Measurements from ENCODE around the gene FDX2.
"Not testable (repeated sequence)": the region's sequence is repeated elsewhere in the genome, so short reads cannot be mapped to it uniquely, and the experiment has no call there.

DNA sequence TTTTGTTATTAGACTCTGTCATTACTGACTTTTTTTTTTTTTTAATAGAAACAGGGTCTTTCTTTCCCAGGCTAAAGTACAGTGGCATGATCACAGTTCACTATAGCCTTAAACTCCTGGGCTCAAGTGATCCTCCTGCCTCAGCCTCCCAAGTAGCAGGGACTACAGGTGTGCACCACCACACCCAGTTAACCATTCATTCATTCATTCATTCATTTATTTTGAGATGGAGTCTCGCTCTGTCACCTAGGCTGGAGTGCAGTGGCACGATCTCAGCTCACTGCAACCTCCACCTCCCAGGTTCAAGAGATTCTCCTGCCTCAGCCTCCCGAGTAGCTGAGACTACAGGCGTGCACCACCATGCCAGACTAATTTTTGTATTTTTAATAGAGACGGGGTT lies 33.8 kb downstream of the FDX2 start:
- not testable (repeated sequence) for TF ChIP-seq EZH2 (IDR thresholded peaks at IDR 0.05; ENCODE audit: low read length, unreplicated experiment); EZH2phosphoT487 (IDR thresholded peaks at IDR 0.05; ENCODE audit: borderline replicate concordance, low read length)
- TF ChIP-seq, protein P1, sequence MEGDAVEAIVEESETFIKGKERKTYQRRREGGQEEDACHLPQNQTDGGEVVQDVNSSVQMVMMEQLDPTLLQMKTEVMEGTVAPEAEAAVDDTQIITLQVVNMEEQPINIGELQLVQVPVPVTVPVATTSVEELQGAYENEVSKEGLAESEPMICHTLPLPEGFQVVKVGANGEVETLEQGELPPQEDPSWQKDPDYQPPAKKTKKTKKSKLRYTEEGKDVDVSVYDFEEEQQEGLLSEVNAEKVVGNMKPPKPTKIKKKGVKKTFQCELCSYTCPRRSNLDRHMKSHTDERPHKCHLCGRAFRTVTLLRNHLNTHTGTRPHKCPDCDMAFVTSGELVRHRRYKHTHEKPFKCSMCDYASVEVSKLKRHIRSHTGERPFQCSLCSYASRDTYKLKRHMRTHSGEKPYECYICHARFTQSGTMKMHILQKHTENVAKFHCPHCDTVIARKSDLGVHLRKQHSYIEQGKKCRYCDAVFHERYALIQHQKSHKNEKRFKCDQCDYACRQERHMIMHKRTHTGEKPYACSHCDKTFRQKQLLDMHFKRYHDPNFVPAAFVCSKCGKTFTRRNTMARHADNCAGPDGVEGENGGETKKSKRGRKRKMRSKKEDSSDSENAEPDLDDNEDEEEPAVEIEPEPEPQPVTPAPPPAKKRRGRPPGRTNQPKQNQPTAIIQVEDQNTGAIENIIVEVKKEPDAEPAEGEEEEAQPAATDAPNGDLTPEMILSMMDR (conservative IDR thresholded peaks at IDR 0.05; ENCODE audit: low read depth, low read length) = not testable (repeated sequence)
